GM12892 (cell line): ENCODE results near the gene ADORA2A.

Experiments
- POLR2A ChIP-seq: IDR thresholded peaks from 2 replicates; pipeline ENCODE4 v1.6.1; 2011; ENCODE audit warnings: low read depth, low read length, control low read depth
- POLR2AphosphoS5 ChIP-seq: IDR thresholded peaks from 2 replicates; pipeline ENCODE4 v1.6.1; 2011; ENCODE audit warnings: low read depth, low read length, control low read depth
- TAF1 ChIP-seq: IDR thresholded peaks from 2 replicates; pipeline ENCODE4 v1.6.1; 2011; ENCODE audit warnings: low read depth, mild to moderate bottlenecking, control low read depth, low read length, borderline replicate concordance

DNA sequence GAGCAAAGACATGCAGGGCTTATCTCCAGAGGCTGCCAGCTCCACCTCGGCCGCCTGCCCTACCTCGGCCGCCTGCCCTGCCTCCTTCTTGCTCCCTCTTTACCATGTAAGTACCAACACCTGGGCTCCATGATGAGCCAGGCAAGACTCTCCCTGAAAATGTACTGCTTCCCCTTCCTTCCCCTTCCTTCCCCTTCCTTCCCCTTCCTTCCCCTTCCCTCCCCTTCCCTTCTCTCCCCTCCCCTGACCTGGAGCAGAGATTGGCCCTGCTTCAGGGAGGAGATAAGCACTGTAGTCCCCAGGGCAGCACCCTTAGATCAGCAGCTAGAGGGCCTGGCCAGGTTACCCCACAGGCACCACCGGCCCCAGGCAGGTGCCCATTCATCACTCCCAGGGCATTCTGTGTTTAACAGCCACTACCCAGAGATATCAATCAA lies 25.4 kb upstream of the ADORA2A start:
- TF ChIP-seq POLR2A (no peak), POLR2AphosphoS5 (no peak), TAF1 (no peak)
